Kidney glomerular epithelial cell (primary cell): ENCODE measurements around the gene NKTR.
A peak's percentile ranks its signal among the peaks of the same experiment; 100 is the strongest.

Experiments used
- DNase-seq: peaks from one replicate; lab custom pipeline; 2025; lab: John Stamatoyannopoulos, UW

NKTR gene

DNA sequence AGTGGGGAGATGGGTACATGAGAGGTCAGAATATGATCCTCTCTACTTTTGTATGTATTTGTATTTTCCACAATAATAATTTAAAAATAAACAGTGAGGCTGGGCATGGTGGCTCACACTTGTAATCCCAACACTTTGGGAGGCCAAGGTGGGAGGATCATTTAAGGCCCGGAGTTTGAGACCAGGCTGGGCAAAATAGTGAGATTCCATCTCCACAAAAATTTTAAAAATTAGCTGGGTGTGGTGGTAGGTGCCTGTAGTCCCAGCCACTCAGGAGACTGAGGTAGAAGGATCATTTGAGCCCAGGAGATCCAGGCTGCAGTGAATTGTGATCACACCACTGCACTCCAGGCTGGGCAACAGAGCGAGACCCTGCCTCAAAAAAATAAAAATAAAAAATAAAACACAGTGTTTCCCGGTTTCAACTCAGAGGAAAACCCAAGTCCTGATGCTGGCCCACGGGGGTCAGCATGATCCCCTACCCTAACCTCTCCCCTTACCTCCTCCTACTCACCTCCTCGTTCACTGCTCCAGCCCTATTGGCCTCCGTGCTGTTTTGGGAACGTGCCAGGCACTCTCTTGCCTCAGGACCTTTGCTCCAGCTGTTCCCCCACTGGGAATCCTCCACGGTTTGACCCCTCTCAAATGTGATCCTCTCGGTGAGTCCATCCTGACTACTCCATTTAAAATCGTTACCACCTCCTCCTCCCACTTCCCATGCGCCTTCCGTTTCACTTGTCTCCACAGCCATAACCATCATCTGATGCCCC, 82.0 kb downstream of the NKTR start:
- DNase-seq: no peak

GRCh38 chr3:42683875-42684598, 83.6 kb downstream of the NKTR start:
- peak; percentile 59 for DNase-seq

DNA sequence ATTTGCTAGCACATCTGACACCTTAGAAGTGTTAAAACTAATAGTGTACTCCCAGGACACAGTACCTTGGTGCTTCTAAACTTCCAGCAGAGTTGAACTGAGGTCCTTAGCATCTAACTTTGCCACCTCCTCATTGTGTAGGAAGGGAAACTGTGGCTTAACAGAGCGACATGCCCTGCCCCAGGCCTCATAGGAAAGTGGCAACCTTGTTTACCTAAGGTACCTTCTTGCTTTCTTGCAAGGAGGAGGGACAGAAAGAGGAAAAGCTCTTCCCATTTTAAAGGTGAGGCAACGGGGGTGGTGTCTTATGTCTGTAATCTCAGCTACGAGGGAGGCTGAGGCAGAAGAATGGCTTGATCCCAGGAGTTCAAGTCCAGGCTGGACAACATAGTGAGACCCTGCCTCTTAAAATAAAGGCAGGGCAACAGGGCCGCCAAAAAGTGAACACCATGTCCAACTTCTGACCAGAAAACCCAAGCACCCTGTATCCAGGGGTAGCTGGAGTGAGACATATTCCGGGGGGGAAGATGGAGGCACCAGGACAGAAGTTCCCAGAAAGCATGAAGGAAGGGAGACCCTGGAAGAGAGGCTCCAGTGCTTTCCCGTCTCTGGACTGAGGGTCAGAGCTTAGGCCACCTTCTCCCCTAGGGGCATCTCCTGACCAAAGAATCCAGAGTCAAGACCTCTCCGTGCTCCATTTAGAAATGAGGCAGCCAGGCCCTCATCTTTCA, 84.3 kb downstream of the NKTR start:
- no peak for DNase-seq

GRCh38 chr3:42685363-42685881, 84.9 kb downstream of the NKTR start, which contains the start of gene KLHL40:
Gene KLHL40 (plus strand): TSS chr3:42685537. CDS start chr3:42685619, 82 bp downstream.
- no peak for DNase-seq

DNA sequence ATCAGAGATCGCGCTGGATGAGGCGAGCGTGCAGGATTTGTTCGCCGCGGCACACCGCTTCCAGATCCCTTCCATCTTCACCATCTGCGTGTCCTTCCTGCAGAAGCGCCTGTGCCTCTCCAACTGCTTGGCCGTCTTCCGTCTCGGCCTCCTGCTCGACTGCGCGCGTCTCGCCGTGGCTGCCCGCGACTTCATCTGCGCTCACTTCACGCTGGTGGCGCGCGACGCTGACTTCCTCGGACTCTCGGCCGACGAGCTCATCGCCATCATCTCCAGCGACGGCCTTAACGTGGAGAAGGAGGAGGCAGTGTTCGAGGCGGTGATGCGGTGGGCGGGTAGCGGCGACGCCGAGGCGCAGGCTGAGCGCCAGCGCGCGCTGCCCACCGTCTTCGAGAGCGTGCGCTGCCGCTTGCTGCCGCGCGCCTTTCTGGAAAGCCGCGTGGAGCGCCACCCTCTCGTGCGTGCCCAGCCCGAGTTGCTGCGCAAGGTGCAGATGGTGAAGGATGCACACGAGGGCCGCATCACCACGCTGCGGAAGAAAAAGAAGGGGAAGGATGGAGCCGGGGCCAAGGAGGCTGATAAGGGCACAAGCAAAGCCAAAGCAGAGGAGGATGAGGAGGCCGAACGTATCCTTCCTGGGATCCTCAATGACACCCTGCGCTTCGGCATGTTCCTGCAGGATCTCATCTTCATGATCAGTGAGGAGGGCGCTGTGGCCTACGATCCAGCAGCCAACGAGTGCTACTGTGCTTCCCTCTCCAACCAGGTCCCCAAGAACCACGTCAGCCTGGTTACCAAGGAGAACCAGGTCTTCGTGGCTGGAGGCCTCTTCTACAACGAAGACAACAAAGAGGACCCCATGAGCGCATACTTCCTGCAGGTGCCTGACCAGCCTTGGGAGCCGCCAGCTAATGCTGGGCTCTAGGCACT, 85.7 kb downstream of the NKTR start:
- DNase-seq: no peak

- no peak for DNase-seq
Observed at GRCh38 chr3:42686832-42687650, 86.6 kb downstream of the NKTR start.

DNA sequence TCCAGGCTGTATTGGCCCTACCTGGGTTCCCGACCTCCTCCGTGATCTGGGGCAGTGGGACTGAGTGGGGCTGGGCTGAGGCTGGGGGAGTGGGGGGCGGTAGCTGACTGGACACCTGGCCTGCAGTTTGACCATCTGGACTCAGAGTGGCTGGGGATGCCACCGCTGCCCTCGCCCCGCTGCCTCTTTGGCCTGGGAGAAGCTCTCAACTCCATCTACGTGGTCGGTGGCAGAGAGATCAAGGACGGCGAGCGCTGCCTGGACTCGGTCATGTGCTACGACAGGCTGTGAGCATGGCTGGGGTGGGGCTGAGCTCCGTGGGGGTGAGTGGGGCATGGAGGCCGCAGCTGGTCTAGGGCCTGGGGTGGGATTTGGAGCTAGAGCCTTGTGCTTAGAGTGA, 87.5 kb downstream of the NKTR start:
- no peak for DNase-seq

- no peak for DNase-seq
Observed at GRCh38 chr3:42688487-42689420, 88.3 kb downstream of the NKTR start.

GRCh38 chr3:42689421-42690014, 89.0 kb downstream of the NKTR start:
- no peak for DNase-seq

GRCh38 chr3:42690191-42690590, 89.7 kb downstream of the NKTR start:
- DNase-seq: no peak

DNA sequence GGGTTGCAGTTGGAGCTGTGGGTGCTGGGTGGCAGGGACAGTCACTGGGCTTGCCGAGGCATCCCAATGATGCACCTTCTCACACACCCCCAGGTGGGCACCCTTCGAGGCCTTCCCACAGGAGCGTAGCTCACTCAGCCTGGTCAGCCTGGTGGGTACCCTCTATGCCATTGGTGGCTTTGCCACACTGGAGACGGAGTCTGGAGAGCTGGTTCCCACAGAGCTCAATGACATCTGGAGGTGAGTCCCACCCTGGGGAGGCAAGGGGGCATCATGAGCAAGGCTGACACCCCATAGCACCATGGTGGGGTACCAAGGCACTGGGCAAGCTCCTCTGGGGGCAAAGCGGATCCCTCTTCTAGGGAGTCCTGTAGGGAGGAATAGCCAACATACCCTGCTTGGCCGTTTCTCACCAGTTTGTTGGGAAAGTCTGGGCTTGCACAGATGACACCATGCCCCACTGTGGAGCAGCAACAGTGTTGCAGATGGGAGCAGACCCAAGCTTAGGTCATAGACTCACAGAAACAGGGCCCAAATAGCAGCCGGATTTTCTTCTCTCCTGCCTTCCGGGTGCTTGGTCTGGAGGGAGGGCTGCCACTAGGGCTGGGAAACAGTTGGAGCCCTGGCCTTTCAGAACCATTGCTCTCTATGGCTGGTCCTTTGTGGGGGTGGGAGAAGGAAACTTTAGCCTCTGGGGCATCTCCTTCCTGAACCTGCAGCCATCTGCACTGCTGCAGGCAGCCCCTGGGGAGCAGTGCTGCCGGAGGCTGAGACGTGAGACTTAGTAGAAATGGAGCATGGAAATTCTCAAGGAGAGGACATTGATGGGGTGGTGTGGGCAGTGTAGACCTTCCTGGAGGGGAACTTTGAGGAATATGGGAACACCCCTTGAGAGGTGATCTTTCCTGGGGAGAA, 90.5 kb downstream of the NKTR start:
- no peak for DNase-seq

DNA sequence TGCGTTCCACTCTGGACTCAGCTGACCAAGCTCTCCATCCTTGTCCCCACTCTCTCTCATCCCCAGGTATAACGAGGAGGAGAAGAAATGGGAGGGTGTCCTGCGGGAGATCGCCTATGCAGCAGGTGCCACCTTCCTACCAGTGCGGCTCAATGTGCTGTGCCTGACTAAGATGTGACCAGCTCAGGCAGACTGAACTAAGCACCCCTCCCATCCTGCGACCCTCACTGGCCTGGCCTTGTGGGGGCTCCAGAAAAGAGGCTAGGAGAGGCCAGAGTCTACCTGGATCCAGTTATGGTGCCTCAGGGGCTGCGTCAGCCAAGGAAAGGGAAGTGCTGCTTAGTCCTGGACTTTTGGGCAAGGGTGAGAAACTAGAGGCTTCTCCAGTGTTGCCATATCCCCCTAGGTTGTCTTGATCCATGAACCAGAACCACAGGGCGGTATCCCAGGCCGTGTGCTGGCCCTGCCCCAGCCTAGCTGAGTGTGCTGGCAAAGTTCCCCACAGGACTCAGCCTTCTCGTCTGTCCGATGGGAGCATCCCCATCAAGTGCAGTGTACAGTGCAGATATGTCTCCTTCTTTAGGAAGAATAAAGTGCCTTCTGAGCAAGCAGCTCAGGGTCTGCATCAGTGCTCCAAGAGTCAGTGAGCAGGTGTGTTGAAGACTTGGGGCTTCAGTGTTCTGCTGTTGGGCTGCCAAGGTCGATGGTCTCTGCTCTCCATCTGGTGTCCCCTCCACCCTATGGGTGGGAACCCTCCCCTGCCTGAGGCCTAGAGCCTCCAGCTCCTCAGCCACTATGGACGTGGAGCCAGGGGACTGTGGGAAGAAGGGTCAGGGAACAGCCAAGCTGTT, 91.6 kb downstream of the NKTR start:
- no peak for DNase-seq

- DNase-seq: no peak
Observed at GRCh38 chr3:42692667-42693529, 92.4 kb downstream of the NKTR start.

DNA sequence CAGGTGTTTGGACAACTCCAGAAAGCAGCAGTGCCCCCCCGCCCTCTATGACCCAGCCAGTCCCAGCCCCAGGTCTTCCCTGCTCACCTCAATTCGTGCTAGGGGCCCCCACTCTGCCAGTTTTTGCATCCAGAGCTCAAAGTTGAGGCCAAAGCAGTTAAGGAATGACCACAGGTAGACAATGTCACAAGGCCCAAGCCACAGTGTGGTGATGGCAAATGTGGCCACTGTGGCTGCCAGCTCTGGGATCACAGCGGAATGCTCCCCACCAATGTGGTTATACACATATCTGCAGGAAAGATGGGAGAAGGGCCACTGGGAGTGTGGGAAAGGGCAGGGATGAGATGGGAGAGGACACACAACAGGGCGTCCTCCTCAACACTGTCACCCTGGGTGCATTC, 93.0 kb downstream of the NKTR start:
- DNase-seq: no peak

DNA sequence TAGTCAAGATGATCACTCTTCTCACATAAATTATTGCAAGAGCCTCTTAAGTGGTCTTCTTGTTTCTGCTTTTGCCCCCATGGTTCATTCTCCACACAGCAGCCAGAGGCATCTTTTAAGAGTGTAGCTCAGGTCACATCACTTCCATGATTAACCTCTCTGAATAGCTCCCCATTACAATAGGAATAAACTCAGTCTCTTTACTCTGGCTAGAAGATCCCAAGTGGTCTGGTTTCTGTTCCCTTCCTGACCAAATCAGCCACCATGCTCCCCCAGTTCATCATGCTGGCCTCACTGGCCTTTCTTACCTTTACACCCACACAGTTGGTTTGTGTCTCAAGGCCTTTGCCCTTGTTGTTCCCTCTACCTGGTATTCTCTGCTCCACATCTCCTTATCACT, 93.9 kb downstream of the NKTR start:
- DNase-seq: no peak
